GM21576 (cell line): Measurements from ENCODE around the gene NRGN.

Experiments
- ATAC-seq: cut with Tn5 transposase; IDR thresholded peaks from one replicate; pipeline ENCODE4 v1.9.1; 2021; ENCODE audit warnings: mild to moderate bottlenecking, moderate library complexity; ENCODE audit not compliant: unreplicated experiment

NRGN gene

GRCh38 chr11:124779568-124779967 is 39.8 kb downstream of the NRGN start:
- no peak for ATAC-seq

GRCh38 chr11:124783002-124783401 is 43.3 kb downstream of the NRGN start:
- no peak for ATAC-seq

DNA sequence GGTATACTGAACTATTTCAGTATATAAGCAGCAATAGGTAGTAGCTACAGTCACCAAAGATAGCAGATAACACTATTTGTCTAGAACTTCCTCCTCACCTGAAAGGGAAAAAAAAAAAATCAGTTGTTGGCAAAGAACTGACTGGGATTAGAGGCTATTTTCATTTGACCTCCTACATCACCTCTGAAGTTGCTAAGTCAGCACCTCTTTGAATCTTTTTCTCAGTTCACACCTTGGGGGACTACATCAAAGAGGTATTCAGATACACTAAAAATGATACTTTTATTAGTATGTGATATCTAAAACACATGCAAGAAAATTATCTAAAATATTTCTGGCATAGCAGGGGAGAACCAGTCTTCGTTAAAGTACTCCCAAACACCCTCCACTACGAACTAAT is 44.3 kb downstream of the NRGN start:
- ATAC-seq: no peak

DNA sequence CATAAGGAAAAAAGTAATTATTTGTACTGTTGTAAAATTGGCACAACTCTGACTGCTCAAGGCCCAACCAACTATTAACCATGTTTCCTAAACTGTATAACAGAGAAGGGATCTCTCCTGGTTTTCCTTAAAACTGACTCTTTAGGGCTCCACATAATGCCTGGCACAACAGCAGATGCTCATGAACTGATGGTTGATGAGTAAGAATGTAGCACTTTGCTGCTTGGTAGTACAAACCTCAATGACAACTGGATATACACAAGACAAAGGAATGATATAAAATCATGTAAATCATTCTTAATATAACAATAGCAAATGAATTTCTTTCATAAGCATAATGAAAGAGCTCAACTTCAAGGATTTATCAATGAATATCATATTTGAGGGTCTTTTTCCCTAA is 48.8 kb downstream of the NRGN start:
- ATAC-seq: no peak

GRCh38 chr11:124791626-124792341 is 52.0 kb downstream of the NRGN start:
- ATAC-seq: peak; percentile 81

GRCh38 chr11:124793466-124794278 is 53.9 kb downstream of the NRGN start:
- ATAC-seq: peak; percentile 58

- no peak for ATAC-seq
Observed at GRCh38 chr11:124796312-124796711, 56.6 kb downstream of the NRGN start.
